Inflammatory macrophage treated with lipopolysaccharide for 1 hour (primary cell): ENCODE data around the gene SPINT2.
A peak's percentile ranks its signal among the peaks of the same experiment; 100 is the strongest.

Experiments used
- DNase-seq, 2 donors: peaks; one replicate each; pipeline ENCODE4 v3.0.0-alpha.2; 2020 to 2022

SPINT2 gene

GRCh38 chr19:38303517-38304351 is 39.4 kb downstream of the SPINT2 start, which contains the start of gene C19orf33:
Gene C19orf33, plus strand, starts transcription at chr19:38304251. Its CDS starts 11 bp downstream, at chr19:38304262.
- no peak for DNase-seq

- no peak for DNase-seq
Observed at GRCh38 chr19:38304352-38304865, 40.0 kb downstream of the SPINT2 start.

- DNase-seq: no peak
Observed at GRCh38 chr19:38304866-38305429, 40.6 kb downstream of the SPINT2 start.

GRCh38 chr19:38306236-38306635 is 41.9 kb downstream of the SPINT2 start:
- no peak for DNase-seq

- DNase-seq: no peak
Observed at GRCh38 chr19:38307076-38307475, 42.7 kb downstream of the SPINT2 start.

- no peak for DNase-seq
Observed at GRCh38 chr19:38307597-38307996, 43.2 kb downstream of the SPINT2 start.

GRCh38 chr19:38308006-38308766 is 43.8 kb downstream of the SPINT2 start:
- peak in 1 of 2 donors; percentile 30 for DNase-seq

- no peak for DNase-seq
Observed at GRCh38 chr19:38308926-38309614, 44.7 kb downstream of the SPINT2 start.

- DNase-seq: no peak
Observed at GRCh38 chr19:38309615-38310278, 45.4 kb downstream of the SPINT2 start.

GRCh38 chr19:38310279-38310670 is 45.9 kb downstream of the SPINT2 start:
- no peak for DNase-seq

- DNase-seq: no peak
Observed at GRCh38 chr19:38310986-38311385, 46.6 kb downstream of the SPINT2 start.

GRCh38 chr19:38315657-38316476 is 51.5 kb downstream of the SPINT2 start, which contains the start of gene YIF1B:
Gene YIF1B, minus strand, starts transcription at chr19:38315947. Its CDS starts 30 bp downstream, at chr19:38315917.
- DNase-seq: peak; percentile 94 to 95

- no peak for DNase-seq
Observed at GRCh38 chr19:38316477-38317067, 52.2 kb downstream of the SPINT2 start.

- peak; percentile 35 to 40 for DNase-seq
Observed at GRCh38 chr19:38317104-38317612, 52.8 kb downstream of the SPINT2 start.

- no peak for DNase-seq
Observed at GRCh38 chr19:38318660-38319059, 54.3 kb downstream of the SPINT2 start.

- peak; percentile 35 to 40 for DNase-seq
Observed at GRCh38 chr19:38319421-38320258, 55.3 kb downstream of the SPINT2 start, which contains the start of gene KCNK6. Gene KCNK6, plus strand, starts transcription at chr19:38319845. Its CDS starts 106 bp downstream, at chr19:38319951.

- DNase-seq: no peak
Observed at GRCh38 chr19:38320969-38321339, 56.6 kb downstream of the SPINT2 start.

GRCh38 chr19:38321646-38322196 is 57.3 kb downstream of the SPINT2 start:
- peak in 1 of 2 donors; percentile 21 for DNase-seq

- DNase-seq: peak; percentile 34 to 46
Observed at GRCh38 chr19:38323291-38323690, 58.9 kb downstream of the SPINT2 start.
